Mammary epithelial cell (primary cell): ENCODE measurements around the gene KCNQ1.

ENCODE experiments used
- CTCF ChIP-seq, 2 donors: IDR thresholded peaks in 1 of 2; conservative IDR thresholded peaks in 1 of 2; 2 replicates each; pipeline ENCODE4 v1.5.1; 2011 to 2012; ENCODE audit warnings: inconsistent platforms in 2 of 2, low read length in 2 of 2, mild to moderate bottlenecking in 2 of 2, control low read depth in 1 of 2, low read depth in 1 of 2; ENCODE audit not compliant: insufficient read depth in 1 of 2; ENCODE audit errors: extremely low read depth in 1 of 2
- EZH2 ChIP-seq: IDR thresholded peaks from 2 replicates; pipeline ENCODE4 v1.6.1; 2012; ENCODE audit warnings: low read length, inconsistent platforms, borderline replicate concordance

GRCh38 chr11:2694995-2695939, 250.5 kb downstream of the KCNQ1 start:
- no peak for TF ChIP-seq CTCF (conservative IDR thresholded peaks at IDR 0.05 in 1 of 2, IDR thresholded peaks at IDR 0.05 in 1 of 2; ENCODE audit: extremely low read depth in 1 of 2, insufficient read depth in 1 of 2, low read depth in 1 of 2, low read length in 2 of 2)
- no peak for TF ChIP-seq EZH2
